GM12892 (cell line): ENCODE data around the gene RALGDS.

Source experiments
- POLR2A ChIP-seq: IDR thresholded peaks from 2 replicates; pipeline ENCODE4 v1.6.1; 2011; ENCODE audit warnings: low read depth, low read length, control low read depth
- POLR2AphosphoS5 ChIP-seq: IDR thresholded peaks from 2 replicates; pipeline ENCODE4 v1.6.1; 2011; ENCODE audit warnings: low read depth, low read length, control low read depth

DNA sequence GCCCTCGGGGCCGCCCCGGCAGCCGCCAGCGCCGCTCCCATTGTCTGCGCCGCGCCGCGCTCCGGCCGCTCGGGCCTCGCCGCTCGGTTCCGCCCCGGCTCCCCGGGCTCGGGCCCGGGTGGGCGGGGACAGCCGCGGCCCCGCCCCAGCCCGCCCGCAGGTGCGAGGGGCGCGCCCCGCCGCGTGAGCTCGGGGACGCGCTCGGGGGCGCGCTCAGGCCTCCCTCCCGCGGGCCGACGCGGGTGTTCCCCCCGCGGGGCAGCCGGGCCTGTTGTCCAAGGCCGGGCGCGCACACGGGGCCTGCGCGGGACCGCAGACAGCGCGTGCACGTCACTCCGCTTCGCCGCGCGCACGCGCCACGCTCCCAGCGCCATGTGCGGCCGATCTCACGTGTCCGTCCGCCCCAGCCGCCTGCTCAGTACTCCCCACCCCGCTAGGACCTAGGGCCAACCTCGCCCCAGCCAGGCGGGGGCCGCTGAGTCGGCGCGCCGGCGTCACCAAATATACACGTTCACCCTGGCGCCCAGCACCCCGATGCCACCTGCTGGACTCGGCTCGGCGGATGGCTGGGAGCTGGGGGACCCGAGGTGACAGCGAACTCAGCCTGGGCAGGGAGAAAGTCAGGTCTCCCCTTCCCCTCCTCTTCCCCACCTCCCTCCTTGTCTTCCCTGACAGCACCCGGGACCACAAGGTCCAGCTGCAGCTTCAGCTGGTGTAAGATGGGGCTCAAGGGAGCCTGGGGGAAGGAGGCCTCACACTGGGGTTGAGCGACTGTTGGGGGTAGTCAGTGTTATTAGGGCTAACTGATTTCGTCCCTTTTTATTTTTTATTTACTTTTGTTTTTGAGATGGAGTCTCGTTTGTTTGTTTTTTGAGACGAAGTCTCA is 28.3 kb upstream of the RALGDS start:
- TF ChIP-seq POLR2AphosphoS5, result no peak
- TF ChIP-seq POLR2A, result peak; percentile 71; the same call in 1 of the 2 replicates
